ENCODE measurements around the gene EDDM3A. TPM values are rescaled to one million over a fixed set of nuclear protein-coding genes. Genes with fewer than 3 reads are reported as not detected.

EDDM3A gene
- total and polyA plus RNA-seq, 2 of the 4 experiments (the other 2 are of a cell fraction): not detected

- Histone ChIP-seq H2AFZ (replicated peaks; ENCODE audit: low read length, poor library complexity) (no peak overlapping the region), H3K27me3 (ENCODE audit: control insufficient read depth, insufficient read depth, low read length) (no peaks in the 10 kb centered on the region; the same call in 1 of the 2 replicates), H3K14ac (replicated peaks; ENCODE audit: low read depth, low read length) (no peak overlapping the region), H3K4me3 (ENCODE audit: insufficient read depth, low read depth, low read length) (no peak overlapping the region), H3K9me1 (ENCODE audit: insufficient read depth, low read length) (no peaks in the 10 kb centered on the region), H3K18ac (ENCODE audit: low read depth, low read length) (no peak overlapping the region), H3K4ac (ENCODE audit: low read depth, low read length) (no peak overlapping the region), H4K91ac (ENCODE audit: insufficient read depth, low read depth, low read length) (no peak overlapping the region), H4K8ac (ENCODE audit: low read depth in 2 of 2, low read length in 2 of 2) (no peak overlapping the region), H2BK120ac (ENCODE audit: low read depth, low read length) (no peak overlapping the region), H3K4me1 (ENCODE audit: control insufficient read depth, insufficient read depth, low read length) (no peaks in the 10 kb centered on the region), H4K20me1 (ENCODE audit: insufficient read depth, low read length) (no peaks in the 10 kb centered on the region), H3K9me3 (ENCODE audit: control insufficient read depth, insufficient read depth, low read length) (no peaks in the 10 kb centered on the region), H3K4me2 (ENCODE audit: low read depth, low read length) (no peak overlapping the region), H2BK15ac (ENCODE audit: low read depth, low read length) (no peak overlapping the region), H3K9ac (ENCODE audit: low read depth, low read length) (no peak overlapping the region), H2AK9ac (replicated peaks; ENCODE audit: low read depth, low read length, poor library complexity) (no peak overlapping the region), H3K36me3 (ENCODE audit: control insufficient read depth, insufficient read depth, low read length) (no peaks in the 10 kb centered on the region), H2BK5ac (ENCODE audit: low read depth, low read length, poor library complexity, severe bottlenecking) (no peak overlapping the region), H3K56ac (ENCODE audit: extremely low read depth, insufficient read depth, low read length) (no peak overlapping the region), H4K5ac (ENCODE audit: low read depth, low read length) (no peak overlapping the region), H3K23ac (ENCODE audit: low read depth, low read length) (no peak overlapping the region), H2AK5ac (ENCODE audit: low read depth, low read length) (no peak overlapping the region), H3K27ac (ENCODE audit: insufficient read depth, low read length) (no peak overlapping the region), H2BK20ac (ENCODE audit: low read depth, low read length) (no peak overlapping the region), H3K79me1 (ENCODE audit: low read depth in 1 of 2, low read length in 2 of 2) (no peaks in the 10 kb centered on the region)
- TF ChIP-seq RAD21 (IDR thresholded peaks at IDR 0.05; ENCODE audit: low read length) (no peak), BHLHE40 (IDR thresholded peaks at IDR 0.05; ENCODE audit: low read depth, low read length) (no peak), CHD1 (IDR thresholded peaks at IDR 0.05; ENCODE audit: low read depth, low read length) (no peak), NFE2L2 (IDR thresholded peaks at IDR 0.05; ENCODE audit: low read depth, low read length) (no peak), MAFK (IDR thresholded peaks at IDR 0.05; ENCODE audit: low read depth, low read length) (no peak), RFX5 (IDR thresholded peaks at IDR 0.05; ENCODE audit: low read depth, low read length) (no peak), MAZ (IDR thresholded peaks at IDR 0.05; ENCODE audit: borderline replicate concordance, low read depth, low read length) (no peak), RCOR1 (IDR thresholded peaks at IDR 0.05; ENCODE audit: insufficient replicate concordance, low read length) (no peak), MXI1 (IDR thresholded peaks at IDR 0.05; ENCODE audit: borderline replicate concordance, low read depth, low read length) (no peak), POLR2A (IDR thresholded peaks at IDR 0.05; ENCODE audit: low read depth, low read length) (no peak), FOS (IDR thresholded peaks at IDR 0.05; ENCODE audit: low read depth, low read length) (no peak), SMC3 (IDR thresholded peaks at IDR 0.05; ENCODE audit: low read depth, low read length) (no peak), CEBPB (IDR thresholded peaks at IDR 0.05; ENCODE audit: low read depth, low read length) (no peak), USF2 (IDR thresholded peaks at IDR 0.05; ENCODE audit: low read depth, low read length) (no peak), CTCF (conservative IDR thresholded peaks at IDR 0.05; ENCODE audit: low read depth, low read length) (no peak), ELK1 (IDR thresholded peaks at IDR 0.05; ENCODE audit: borderline replicate concordance, low read depth, low read length) (no peak)
- ATAC-seq (ENCODE audit: low read depth) (no peak), DNase-seq (no peak)
- intact Hi-C loops (cut with micrococcal nuclease) (loop anchor here (5.0 kb wide), 1 partner anchor 408 kb away; no protein-coding TSS in a partner anchor), dilution Hi-C loops (cut with HindIII; ENCODE audit: low sequenced_read_pairs, unreplicated experiment) (no loop called here), in situ Hi-C loops (cut with MboI; ENCODE audit: low sequenced_read_pairs) (loop anchor here (10.0 kb wide), 1 partner anchor 266 kb away; no protein-coding TSS in a partner anchor)
- BruUV-seq (replicated peaks): no TSS peak
- 80% methylated on average over 1 of the region's 5 CpGs; no CpG with 5 or more reads in 1 of the 2 experiments for WGBS, 2 experiments (ENCODE audit: extremely low coverage in 2 of 2, insufficient read length in 1 of 2)
- CTCF ChIA-PET: interaction anchor here (0.7 kb wide), 1 partner anchor 272 kb away, joined by 4 read pairs; no protein-coding TSS in a partner anchor
- POLR2A ChIA-PET (ENCODE audit: unreplicated experiment): no interaction called here
These were observed 46.8 kb upstream of the EDDM3A start for GRCh38 chr14:20698934-20699333.

Data from IMR-90 (cell line).